MM.1S (cell line): ENCODE measurements around the gene DOK6.

ENCODE experiments used
- EZH2phosphoT487 ChIP-seq: fragments of 300-600 bp; sonication (generic); IDR thresholded peaks from 2 replicates; pipeline ENCODE4 v1.6.1; 2018; ENCODE audit warnings: antibody characterized with exemption, low read length
- TF ChIP-seq, protein P1 (sequence below): fragments of 300-600 bp; sonication (generic); IDR thresholded peaks from 2 replicates; pipeline ENCODE4 v1.5.1; 2016; ENCODE audit warnings: antibody characterized with exemption, low read length, mixed read lengths

DNA sequence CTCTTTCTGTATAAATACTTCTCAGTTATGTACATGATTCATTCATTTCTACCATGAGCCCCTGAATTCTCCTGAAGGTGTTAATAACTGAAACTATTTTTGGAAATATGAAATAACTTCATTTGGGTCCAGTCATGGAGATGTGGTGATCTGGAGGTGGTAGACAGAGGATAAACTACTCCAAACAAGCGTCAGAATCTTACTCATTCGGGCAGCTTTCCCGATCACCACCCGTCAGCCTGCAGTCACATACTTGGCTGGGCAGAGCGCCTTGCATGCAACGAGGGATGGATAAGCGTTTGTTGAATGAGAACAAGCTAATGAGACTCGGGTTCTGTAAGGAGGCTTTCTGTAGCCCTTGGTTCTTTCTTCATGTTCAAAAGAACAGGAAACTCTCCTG, 324.3 kb downstream of the DOK6 start:
- TF ChIP-seq, protein P1, sequence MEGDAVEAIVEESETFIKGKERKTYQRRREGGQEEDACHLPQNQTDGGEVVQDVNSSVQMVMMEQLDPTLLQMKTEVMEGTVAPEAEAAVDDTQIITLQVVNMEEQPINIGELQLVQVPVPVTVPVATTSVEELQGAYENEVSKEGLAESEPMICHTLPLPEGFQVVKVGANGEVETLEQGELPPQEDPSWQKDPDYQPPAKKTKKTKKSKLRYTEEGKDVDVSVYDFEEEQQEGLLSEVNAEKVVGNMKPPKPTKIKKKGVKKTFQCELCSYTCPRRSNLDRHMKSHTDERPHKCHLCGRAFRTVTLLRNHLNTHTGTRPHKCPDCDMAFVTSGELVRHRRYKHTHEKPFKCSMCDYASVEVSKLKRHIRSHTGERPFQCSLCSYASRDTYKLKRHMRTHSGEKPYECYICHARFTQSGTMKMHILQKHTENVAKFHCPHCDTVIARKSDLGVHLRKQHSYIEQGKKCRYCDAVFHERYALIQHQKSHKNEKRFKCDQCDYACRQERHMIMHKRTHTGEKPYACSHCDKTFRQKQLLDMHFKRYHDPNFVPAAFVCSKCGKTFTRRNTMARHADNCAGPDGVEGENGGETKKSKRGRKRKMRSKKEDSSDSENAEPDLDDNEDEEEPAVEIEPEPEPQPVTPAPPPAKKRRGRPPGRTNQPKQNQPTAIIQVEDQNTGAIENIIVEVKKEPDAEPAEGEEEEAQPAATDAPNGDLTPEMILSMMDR = no peak
- TF ChIP-seq EZH2phosphoT487 = no peak
